Measurements from ENCODE around the gene CXCR6. TPM values are rescaled to one million over a fixed set of nuclear protein-coding genes. Genes with fewer than 3 reads are reported as not detected.

CXCR6 gene
- total and polyA plus RNA-seq, 2 of the 13 experiments (the other 11 are each of a cell fraction or from before 2014, with no cell fraction given): not detected

DNA sequence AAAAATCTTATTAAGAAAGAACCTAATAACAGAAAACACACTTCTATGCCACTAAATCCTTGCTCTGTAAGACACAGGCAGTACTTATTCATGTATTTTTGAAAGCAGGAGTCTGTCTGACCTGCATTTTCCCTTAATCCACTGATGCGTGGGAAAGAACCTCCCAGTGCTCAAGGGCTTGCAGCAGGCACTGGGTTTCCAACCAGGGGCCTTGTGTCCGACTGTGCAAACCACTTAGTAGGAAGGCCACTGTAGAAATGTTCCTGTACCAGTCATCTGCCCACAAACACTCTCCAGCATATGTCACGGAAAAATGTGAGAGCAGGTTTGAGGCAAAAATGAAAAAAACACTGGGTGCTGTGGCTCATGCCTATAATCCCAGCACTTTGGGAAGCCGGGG, 12.4 kb downstream of the CXCR6 start (continued):
- TF ChIP-seq SPEN (CRISPR knock-in tag; IDR thresholded peaks at IDR 0.05; ENCODE audit: low read depth) (no peak), ZNF878 (CRISPR knock-in tag; IDR thresholded peaks at IDR 0.05) (no peak), HNRNPK (IDR thresholded peaks at IDR 0.05; ENCODE audit: low read depth, low read length, poor library complexity, severe bottlenecking) (no peak), ZFP36 (IDR thresholded peaks at IDR 0.05; ENCODE audit: borderline replicate concordance, low read depth, low read length, partially characterized antibody) (no peak), SAP130 (CRISPR knock-in tag; IDR thresholded peaks at IDR 0.05; ENCODE audit: low read depth) (no peak)

DNA sequence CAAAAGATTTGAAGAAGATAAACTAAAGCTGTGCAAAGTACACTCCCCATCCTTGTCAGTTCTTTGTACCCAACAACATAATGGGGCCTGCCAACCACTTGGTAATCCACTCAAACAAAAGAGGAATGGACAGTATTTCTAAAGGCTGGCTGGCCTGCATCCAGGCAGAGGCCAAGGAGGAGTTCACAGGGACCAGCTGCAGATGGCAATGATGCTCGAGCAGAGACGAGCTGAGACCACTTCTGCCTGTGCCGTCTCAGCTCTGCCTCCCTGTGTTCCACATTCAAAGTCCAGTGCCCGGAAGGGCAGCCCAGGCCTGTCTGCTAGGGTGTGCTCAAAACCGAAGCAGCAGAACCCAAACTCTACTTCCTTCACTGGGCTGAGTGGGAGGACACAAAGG, 14.3 kb downstream of the CXCR6 start:
- intact Hi-C loops (cut with micrococcal nuclease; ENCODE audit: unreplicated experiment) (no loop called here), in situ Hi-C loops (cut with HindIII; ENCODE audit: extremely low pct_ligation_motif_present, low pct_unique_long_range_greater_than_20kb) (no loop called here)
- no peak overlapping the region for H3K4me3 ChIP-seq (replicated peaks in 1 of 3; ENCODE audit: insufficient read depth in 1 of 3, low read depth in 2 of 3, low read length in 3 of 3)
- H3K36me3 ChIP-seq (replicated peaks in 1 of 2; ENCODE audit: control insufficient read depth in 1 of 2, insufficient read depth in 2 of 2, low read length in 2 of 2): peaks cover 43 to 91% of the 10 kb centered on the region in 2 experiments; a peak in 4 of 5 replicates
- no peaks in the 10 kb centered on the region for H3K9me3 ChIP-seq (ENCODE audit: low read length)
- H3K79me2 ChIP-seq (ENCODE audit: insufficient read depth, low read length): no peaks in the 10 kb centered on the region
- H3K9ac ChIP-seq (ENCODE audit: insufficient read depth, low read depth, low read length): no peak overlapping the region
- H3K27ac ChIP-seq (ENCODE audit: extremely low read length, insufficient read depth, low read length): no peak overlapping the region
- no TSS peak for BruUV-seq (replicated peaks)
- FAIRE-seq (no peak), ATAC-seq (no peak), DNase-seq (ENCODE audit: low spot score) (no peak)
- no peaks in the 10 kb centered on the region for H3K27me3 ChIP-seq (ENCODE audit: control insufficient read depth in 1 of 2, insufficient read depth in 2 of 2, low read length in 2 of 2)
- ChIA-PET POLR2A (no interaction called here), CTCF (ENCODE audit: low intra/inter-chr PET ratio, low total read pairs) (no interaction called here)
- TF ChIP-seq, protein P1, sequence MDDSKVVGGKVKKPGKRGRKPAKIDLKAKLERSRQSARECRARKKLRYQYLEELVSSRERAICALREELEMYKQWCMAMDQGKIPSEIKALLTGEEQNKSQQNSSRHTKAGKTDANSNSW (CRISPR knock-in tag; IDR thresholded peaks at IDR 0.05; ENCODE audit: borderline replicate concordance): no peak
- TF ChIP-seq, protein P2, sequence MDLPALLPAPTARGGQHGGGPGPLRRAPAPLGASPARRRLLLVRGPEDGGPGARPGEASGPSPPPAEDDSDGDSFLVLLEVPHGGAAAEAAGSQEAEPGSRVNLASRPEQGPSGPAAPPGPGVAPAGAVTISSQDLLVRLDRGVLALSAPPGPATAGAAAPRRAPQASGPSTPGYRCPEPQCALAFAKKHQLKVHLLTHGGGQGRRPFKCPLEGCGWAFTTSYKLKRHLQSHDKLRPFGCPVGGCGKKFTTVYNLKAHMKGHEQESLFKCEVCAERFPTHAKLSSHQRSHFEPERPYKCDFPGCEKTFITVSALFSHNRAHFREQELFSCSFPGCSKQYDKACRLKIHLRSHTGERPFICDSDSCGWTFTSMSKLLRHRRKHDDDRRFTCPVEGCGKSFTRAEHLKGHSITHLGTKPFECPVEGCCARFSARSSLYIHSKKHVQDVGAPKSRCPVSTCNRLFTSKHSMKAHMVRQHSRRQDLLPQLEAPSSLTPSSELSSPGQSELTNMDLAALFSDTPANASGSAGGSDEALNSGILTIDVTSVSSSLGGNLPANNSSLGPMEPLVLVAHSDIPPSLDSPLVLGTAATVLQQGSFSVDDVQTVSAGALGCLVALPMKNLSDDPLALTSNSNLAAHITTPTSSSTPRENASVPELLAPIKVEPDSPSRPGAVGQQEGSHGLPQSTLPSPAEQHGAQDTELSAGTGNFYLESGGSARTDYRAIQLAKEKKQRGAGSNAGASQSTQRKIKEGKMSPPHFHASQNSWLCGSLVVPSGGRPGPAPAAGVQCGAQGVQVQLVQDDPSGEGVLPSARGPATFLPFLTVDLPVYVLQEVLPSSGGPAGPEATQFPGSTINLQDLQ (CRISPR knock-in tag; IDR thresholded peaks at IDR 0.05): no peak
- TF ChIP-seq CHD4 (IDR thresholded peaks at IDR 0.05; ENCODE audit: borderline replicate concordance, low read length) (no peak), ZNF615 (CRISPR knock-in tag; IDR thresholded peaks at IDR 0.05; ENCODE audit: borderline replicate concordance) (no peak), ZNF567 (CRISPR knock-in tag; IDR thresholded peaks at IDR 0.05; ENCODE audit: borderline replicate concordance) (no peak)
- H4K20me1 ChIP-seq (ENCODE audit: insufficient read depth, low read length): no peaks in the 10 kb centered on the region; the same call in 1 of the 2 replicates
- H3K4me1 ChIP-seq (ENCODE audit: insufficient read depth, low read length): no peaks in the 10 kb centered on the region
- WGBS (ENCODE audit: low lambda C conversion rate): 100% methylated on average over 2 of the region's 5 CpGs
- H2AFZ ChIP-seq (ENCODE audit: low read length): no peak overlapping the region
- H3K4me2 ChIP-seq (ENCODE audit: low read depth, low read length): no peak overlapping the region
